HEK293 (cell line): Measurements from ENCODE around the gene FNDC3A.

Experiments
- CTCF ChIA-PET: fragments of 350-600 bp; formaldehyde crosslinking; extraction: SDS; loops from one replicate; lab custom pipeline; 2021; ENCODE audit warnings: antibody characterized with exemption; lab: Yijun Ruan, JAX
- POLR2A ChIA-PET: fragments of 300-600 bp; formaldehyde crosslinking; extraction: SDS; loops from one replicate; lab custom pipeline; 2020; ENCODE audit warnings: antibody characterized with exemption, inconsistent platforms; lab: Yijun Ruan, JAX
- H3K27ac ChIP-seq: fragments of 200-500 bp; sonication (Bioruptor generic); 2 replicates; pipeline ENCODE4 v1.5.1; 2014; ENCODE audit warnings: low read depth, low read length, control low read depth, inconsistent platforms; ENCODE audit errors: extremely low read depth
- H3K36me3 ChIP-seq, 2 experiments: fragments of 200-500 bp in 1 of 2; sonication (Bioruptor generic) in 1 of 2; 1 replicate in 1 of 2; 2 replicates in 1 of 2; pipeline ENCODE4 v1.5.1; 2014 to 2017; ENCODE audit warnings: inconsistent platforms in 2 of 2, low read length in 2 of 2; ENCODE audit not compliant: control insufficient read depth in 2 of 2, insufficient read depth in 1 of 2
- H3K4me1 ChIP-seq: fragments of 200-500 bp; sonication (Bioruptor generic); 2 replicates; pipeline ENCODE4 v1.5.1; 2014; ENCODE audit warnings: mild to moderate bottlenecking, low read length, inconsistent platforms; ENCODE audit not compliant: control insufficient read depth, insufficient read depth
- H3K4me3 ChIP-seq: 2 replicates; pipeline ENCODE4 v1.5.1; 2011; ENCODE audit warnings: low read depth, mild to moderate bottlenecking, control low read depth, low read length, moderate library complexity
- H3K9me3 ChIP-seq: fragments of 200-500 bp; sonication (Bioruptor generic); 2 replicates; pipeline ENCODE4 v1.5.1; 2014; ENCODE audit warnings: low read depth, low read length, inconsistent platforms; ENCODE audit not compliant: control insufficient read depth, insufficient read depth
- BCL11A ChIP-seq: fragments of 450-650 bp; formaldehyde crosslinking; IDR thresholded peaks from 2 replicates; pipeline ENCODE4 v1.5.1; 2016; ENCODE audit warnings: low read depth, missing biosample characterization, missing genetic modification characterization
- EGR2 ChIP-seq: fragments of 450-650 bp; formaldehyde crosslinking; IDR thresholded peaks from 2 replicates; pipeline ENCODE4 v1.5.1; 2016; ENCODE audit warnings: low read depth, missing biosample characterization, missing genetic modification characterization
- GLI4 ChIP-seq: fragments of 450-650 bp; formaldehyde crosslinking; IDR thresholded peaks from 2 replicates; pipeline ENCODE4 v1.5.1; 2016; ENCODE audit warnings: missing biosample characterization, missing genetic modification characterization
- MEIS1 ChIP-seq: sonication (generic); formaldehyde crosslinking; IDR thresholded peaks from 2 replicates; pipeline ENCODE4 v1.8.1; 2022; ENCODE audit warnings: missing genetic modification reagents, mild to moderate bottlenecking, borderline replicate concordance
- OSR2 ChIP-seq: fragments of 450-650 bp; formaldehyde crosslinking; IDR thresholded peaks from 2 replicates; pipeline ENCODE4 v1.5.1; 2016; ENCODE audit warnings: missing biosample characterization, missing genetic modification characterization
- SP2 ChIP-seq: fragments of 450-650 bp; formaldehyde crosslinking; IDR thresholded peaks from 2 replicates; pipeline ENCODE4 v1.5.1; 2016; ENCODE audit warnings: missing biosample characterization, missing genetic modification characterization
- ZBTB8A ChIP-seq: fragments of 450-650 bp; formaldehyde crosslinking; IDR thresholded peaks from 2 replicates; pipeline ENCODE4 v1.5.1; 2016; ENCODE audit warnings: missing biosample characterization, missing genetic modification characterization
- ZFP3 ChIP-seq: fragments of 450-650 bp; formaldehyde crosslinking; IDR thresholded peaks from 2 replicates; pipeline ENCODE4 v1.5.1; 2016; ENCODE audit warnings: low read depth, missing biosample characterization, missing genetic modification characterization
- ZFP69B ChIP-seq: fragments of 450-650 bp; formaldehyde crosslinking; IDR thresholded peaks from 2 replicates; pipeline ENCODE4 v1.5.1; 2016; ENCODE audit warnings: missing biosample characterization, missing genetic modification characterization
- ZNF132 ChIP-seq: fragments of 450-650 bp; formaldehyde crosslinking; IDR thresholded peaks from 2 replicates; pipeline ENCODE4 v1.5.1; 2017; ENCODE audit warnings: missing biosample characterization, missing genetic modification characterization, borderline replicate concordance
- ZNF175 ChIP-seq: fragments of 450-650 bp; formaldehyde crosslinking; IDR thresholded peaks from 2 replicates; pipeline ENCODE4 v1.5.1; 2016; ENCODE audit warnings: missing biosample characterization, missing genetic modification characterization
- ZNF184 ChIP-seq: fragments of 450-650 bp; IDR thresholded peaks from 2 replicates; pipeline ENCODE4 v1.5.1; 2018; ENCODE audit warnings: missing biosample characterization, mild to moderate bottlenecking, missing genetic modification characterization
- ZNF19 ChIP-seq: fragments of 450-650 bp; formaldehyde crosslinking; IDR thresholded peaks from 2 replicates; pipeline ENCODE4; 2016; ENCODE audit warnings: missing biosample characterization, missing genetic modification characterization, low read depth
- ZNF274 ChIP-seq, 2 experiments: fragments of 200-500 bp in 1 of 2; fragments of 450-650 bp in 1 of 2; sonication (Bioruptor generic) in 1 of 2; formaldehyde crosslinking in 1 of 2; IDR thresholded peaks; 2 replicates each; pipeline versions ENCODE4 v1.5.1 to v1.6.1; 2014 to 2016; ENCODE audit warnings: borderline replicate concordance in 1 of 2, inconsistent platforms in 1 of 2, low read length in 1 of 2, missing biosample characterization in 1 of 2, missing genetic modification characterization in 1 of 2
- ZNF433 ChIP-seq: fragments of 450-650 bp; formaldehyde crosslinking; IDR thresholded peaks from 2 replicates; pipeline ENCODE4 v1.5.1; 2016; ENCODE audit warnings: missing biosample characterization, missing genetic modification characterization, low read depth
- ZNF529 ChIP-seq: fragments of 450-650 bp; formaldehyde crosslinking; IDR thresholded peaks from 2 replicates; pipeline ENCODE4 v1.5.1; 2017; ENCODE audit warnings: missing genetic modification characterization, missing biosample characterization; ENCODE audit not compliant: insufficient replicate concordance
- ZNF544 ChIP-seq: fragments of 450-650 bp; formaldehyde crosslinking; IDR thresholded peaks from 2 replicates; pipeline ENCODE4 v1.5.0; 2017; ENCODE audit warnings: missing biosample characterization, missing genetic modification characterization
- ZNF558 ChIP-seq: fragments of 450-650 bp; formaldehyde crosslinking; IDR thresholded peaks from 2 replicates; pipeline ENCODE4 v1.5.1; 2016; ENCODE audit warnings: missing biosample characterization, missing genetic modification characterization
- ZNF585B ChIP-seq: fragments of 450-650 bp; formaldehyde crosslinking; IDR thresholded peaks from 2 replicates; pipeline ENCODE4 v1.5.1; 2016; ENCODE audit warnings: missing biosample characterization, missing genetic modification characterization
- ZNF596 ChIP-seq: fragments of 450-650 bp; IDR thresholded peaks from 2 replicates; pipeline ENCODE4 v1.5.0; 2018; ENCODE audit warnings: missing biosample characterization, mild to moderate bottlenecking, missing genetic modification characterization, moderate library complexity
- ZNF791 ChIP-seq: fragments of 450-650 bp; formaldehyde crosslinking; IDR thresholded peaks from 2 replicates; pipeline ENCODE4 v1.5.1; 2016; ENCODE audit warnings: missing biosample characterization, missing genetic modification characterization
- ZNF792 ChIP-seq: fragments of 450-650 bp; formaldehyde crosslinking; IDR thresholded peaks from 2 replicates; pipeline ENCODE4 v1.5.1; 2016; ENCODE audit warnings: missing biosample characterization, missing genetic modification characterization
- TF ChIP-seq, protein P1 (sequence below): fragments of 450-650 bp; formaldehyde crosslinking; IDR thresholded peaks from 2 replicates; pipeline ENCODE4 v1.5.1; 2016; ENCODE audit warnings: missing biosample characterization, missing genetic modification characterization
- TF ChIP-seq, protein P2 (sequence below): fragments of 450-650 bp; formaldehyde crosslinking; IDR thresholded peaks from 2 replicates; pipeline ENCODE4; 2016; ENCODE audit warnings: missing biosample characterization, missing genetic modification characterization
- TF ChIP-seq, protein P3 (sequence below): fragments of 450-650 bp; formaldehyde crosslinking; IDR thresholded peaks from 2 replicates; pipeline ENCODE4 v1.5.1; 2016; ENCODE audit warnings: missing biosample characterization, missing genetic modification characterization
- TF ChIP-seq, protein P4 (sequence below): fragments of 450-650 bp; formaldehyde crosslinking; IDR thresholded peaks from 2 replicates; pipeline ENCODE4 v1.5.1; 2016; ENCODE audit warnings: missing biosample characterization, missing genetic modification characterization
- TF ChIP-seq, protein P5 (sequence below): fragments of 450-650 bp; formaldehyde crosslinking; IDR thresholded peaks from 2 replicates; pipeline ENCODE4 v1.5.1; 2016; ENCODE audit warnings: missing biosample characterization, missing genetic modification characterization

The FNDC3A gene

DNA sequence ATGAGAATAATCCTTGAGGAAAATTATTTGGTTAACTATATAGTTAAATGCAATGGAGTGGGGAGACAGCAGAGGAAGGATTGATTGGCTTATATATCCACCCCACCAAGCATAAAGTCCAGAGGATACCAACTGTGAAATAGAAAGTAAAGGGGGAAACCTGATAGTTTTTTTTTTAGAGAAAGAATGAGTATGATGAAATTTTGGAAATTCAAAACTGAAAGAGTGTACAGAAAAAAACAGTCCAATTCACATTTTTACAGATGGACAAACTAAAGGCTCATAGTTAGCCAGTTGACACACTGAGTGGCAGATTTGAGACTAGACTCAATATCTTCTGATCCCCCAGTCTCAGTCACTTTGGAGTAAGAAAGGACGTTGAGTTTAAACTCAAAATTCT lies 51.1 kb downstream of the FNDC3A start (continued):
- TF ChIP-seq ZNF544 (tag by site-specific recombination): no peak
- no peak for TF ChIP-seq ZNF132 (tag by site-specific recombination)
- TF ChIP-seq, protein P1, sequence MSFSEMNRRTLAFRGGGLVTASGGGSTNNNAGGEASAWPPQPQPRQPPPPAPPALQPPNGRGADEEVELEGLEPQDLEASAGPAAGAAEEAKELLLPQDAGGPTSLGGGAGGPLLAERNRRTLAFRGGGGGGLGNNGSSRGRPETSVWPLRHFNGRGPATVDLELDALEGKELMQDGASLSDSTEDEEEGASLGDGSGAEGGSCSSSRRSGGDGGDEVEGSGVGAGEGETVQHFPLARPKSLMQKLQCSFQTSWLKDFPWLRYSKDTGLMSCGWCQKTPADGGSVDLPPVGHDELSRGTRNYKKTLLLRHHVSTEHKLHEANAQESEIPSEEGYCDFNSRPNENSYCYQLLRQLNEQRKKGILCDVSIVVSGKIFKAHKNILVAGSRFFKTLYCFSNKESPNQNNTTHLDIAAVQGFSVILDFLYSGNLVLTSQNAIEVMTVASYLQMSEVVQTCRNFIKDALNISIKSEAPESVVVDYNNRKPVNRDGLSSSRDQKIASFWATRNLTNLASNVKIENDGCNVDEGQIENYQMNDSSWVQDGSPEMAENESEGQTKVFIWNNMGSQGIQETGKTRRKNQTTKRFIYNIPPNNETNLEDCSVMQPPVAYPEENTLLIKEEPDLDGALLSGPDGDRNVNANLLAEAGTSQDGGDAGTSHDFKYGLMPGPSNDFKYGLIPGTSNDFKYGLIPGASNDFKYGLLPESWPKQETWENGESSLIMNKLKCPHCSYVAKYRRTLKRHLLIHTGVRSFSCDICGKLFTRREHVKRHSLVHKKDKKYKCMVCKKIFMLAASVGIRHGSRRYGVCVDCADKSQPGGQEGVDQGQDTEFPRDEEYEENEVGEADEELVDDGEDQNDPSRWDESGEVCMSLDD: no peak
- TF ChIP-seq ZNF529 (tag by site-specific recombination): no peak

DNA sequence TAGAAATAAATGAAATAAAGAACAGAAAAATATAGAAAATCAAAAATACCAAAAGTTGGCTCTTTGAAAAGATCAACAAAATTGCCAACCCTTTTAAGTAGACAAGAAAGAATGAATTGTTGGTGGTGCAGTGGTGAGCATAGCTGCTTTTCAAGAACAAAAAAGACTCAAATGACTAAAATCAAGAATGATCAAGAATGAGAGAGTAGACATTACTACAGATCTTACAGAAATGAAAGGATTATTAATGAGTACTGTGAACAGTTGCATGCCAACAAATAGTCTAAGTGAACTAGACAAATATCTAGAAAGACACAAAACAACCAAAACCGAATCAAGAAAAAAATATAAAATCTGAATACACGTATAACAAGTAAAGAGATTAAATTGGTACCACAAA lies 53.9 kb downstream of the FNDC3A start:
- no peaks in the 10 kb centered on the region for H3K36me3 ChIP-seq
- ChIA-PET CTCF (no interaction called here), POLR2A (no interaction called here)
- no peaks in the 10 kb centered on the region for H3K9me3 ChIP-seq
- TF ChIP-seq ZFP69B (tag by site-specific recombination) (no peak), ZFP3 (no peak), OSR2 (tag by site-specific recombination) (no peak), ZNF274 (IDR thresholded peaks at IDR 0.05; ENCODE audit: low read length) (no peak), ZNF274 (tag by site-specific recombination; IDR thresholded peaks at IDR 0.05; ENCODE audit: borderline replicate concordance) (no peak), ZNF596 (tag by site-specific recombination) (no peak), ZBTB8A (tag by site-specific recombination) (no peak), BCL11A (no peak), ZNF184 (tag by site-specific recombination) (no peak), GLI4 (tag by site-specific recombination) (no peak), ZNF19 (tag by site-specific recombination) (no peak), ZNF791 (tag by site-specific recombination) (no peak), ZNF585B (tag by site-specific recombination) (no peak)
- no peak overlapping the region for H3K4me3 ChIP-seq
- H3K27ac ChIP-seq: no peak overlapping the region
- no peaks in the 10 kb centered on the region for H3K4me1 ChIP-seq

DNA sequence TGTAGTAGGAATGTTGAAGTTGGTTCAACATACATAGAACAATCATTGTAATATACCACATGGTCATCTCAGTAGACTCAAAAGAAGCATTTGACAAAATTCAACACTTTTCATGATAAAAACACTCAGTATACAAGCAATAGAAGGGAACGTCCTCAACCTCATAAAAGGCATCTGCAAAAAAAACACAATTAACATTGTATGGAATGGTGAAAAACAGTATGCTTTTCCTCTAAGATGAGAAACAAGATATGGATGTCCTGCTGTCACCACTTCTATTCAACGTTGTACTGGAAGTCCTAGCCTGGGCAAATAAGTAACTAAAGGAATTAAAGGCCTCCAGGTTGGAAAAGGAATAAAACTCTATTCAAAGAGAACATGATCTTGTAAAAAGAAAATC lies 54.5 kb downstream of the FNDC3A start:
- no peaks in the 10 kb centered on the region for H3K36me3 ChIP-seq
- ChIA-PET CTCF (no interaction called here), POLR2A (no interaction called here)
- no peaks in the 10 kb centered on the region for H3K4me1 ChIP-seq
- H3K4me3 ChIP-seq: no peak overlapping the region
- no peaks in the 10 kb centered on the region for H3K9me3 ChIP-seq
- no peak overlapping the region for H3K27ac ChIP-seq
- no peak for TF ChIP-seq SP2
- TF ChIP-seq, protein P2, sequence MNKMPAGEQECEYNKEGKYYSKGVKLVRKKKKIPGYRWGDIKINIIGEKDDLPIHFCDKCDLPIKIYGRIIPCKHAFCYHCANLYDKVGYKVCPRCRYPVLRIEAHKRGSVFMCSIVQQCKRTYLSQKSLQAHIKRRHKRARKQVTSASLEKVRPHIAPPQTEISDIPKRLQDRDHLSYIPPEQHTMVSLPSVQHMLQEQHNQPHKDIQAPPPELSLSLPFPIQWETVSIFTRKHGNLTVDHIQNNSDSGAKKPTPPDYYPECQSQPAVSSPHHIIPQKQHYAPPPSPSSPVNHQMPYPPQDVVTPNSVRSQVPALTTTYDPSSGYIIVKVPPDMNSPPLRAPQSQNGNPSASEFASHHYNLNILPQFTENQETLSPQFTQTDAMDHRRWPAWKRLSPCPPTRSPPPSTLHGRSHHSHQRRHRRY (tag by site-specific recombination): no peak
- no peak for TF ChIP-seq ZNF792 (tag by site-specific recombination)
- no peak for TF ChIP-seq ZBTB8A (tag by site-specific recombination)
- TF ChIP-seq, protein P3, sequence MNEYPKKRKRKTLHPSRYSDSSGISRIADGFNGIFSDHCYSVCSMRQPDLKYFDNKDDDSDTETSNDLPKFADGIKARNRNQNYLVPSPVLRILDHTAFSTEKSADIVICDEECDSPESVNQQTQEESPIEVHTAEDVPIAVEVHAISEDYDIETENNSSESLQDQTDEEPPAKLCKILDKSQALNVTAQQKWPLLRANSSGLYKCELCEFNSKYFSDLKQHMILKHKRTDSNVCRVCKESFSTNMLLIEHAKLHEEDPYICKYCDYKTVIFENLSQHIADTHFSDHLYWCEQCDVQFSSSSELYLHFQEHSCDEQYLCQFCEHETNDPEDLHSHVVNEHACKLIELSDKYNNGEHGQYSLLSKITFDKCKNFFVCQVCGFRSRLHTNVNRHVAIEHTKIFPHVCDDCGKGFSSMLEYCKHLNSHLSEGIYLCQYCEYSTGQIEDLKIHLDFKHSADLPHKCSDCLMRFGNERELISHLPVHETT (tag by site-specific recombination): no peak
- no peak for TF ChIP-seq ZNF433
- no peak for TF ChIP-seq ZNF175 (tag by site-specific recombination)
- no peak for TF ChIP-seq MEIS1
- no peak for TF ChIP-seq ZNF558 (tag by site-specific recombination)
- TF ChIP-seq, protein P4, sequence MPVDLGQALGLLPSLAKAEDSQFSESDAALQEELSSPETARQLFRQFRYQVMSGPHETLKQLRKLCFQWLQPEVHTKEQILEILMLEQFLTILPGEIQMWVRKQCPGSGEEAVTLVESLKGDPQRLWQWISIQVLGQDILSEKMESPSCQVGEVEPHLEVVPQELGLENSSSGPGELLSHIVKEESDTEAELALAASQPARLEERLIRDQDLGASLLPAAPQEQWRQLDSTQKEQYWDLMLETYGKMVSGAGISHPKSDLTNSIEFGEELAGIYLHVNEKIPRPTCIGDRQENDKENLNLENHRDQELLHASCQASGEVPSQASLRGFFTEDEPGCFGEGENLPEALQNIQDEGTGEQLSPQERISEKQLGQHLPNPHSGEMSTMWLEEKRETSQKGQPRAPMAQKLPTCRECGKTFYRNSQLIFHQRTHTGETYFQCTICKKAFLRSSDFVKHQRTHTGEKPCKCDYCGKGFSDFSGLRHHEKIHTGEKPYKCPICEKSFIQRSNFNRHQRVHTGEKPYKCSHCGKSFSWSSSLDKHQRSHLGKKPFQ (tag by site-specific recombination): no peak
- no peak for TF ChIP-seq EGR2 (tag by site-specific recombination)
- TF ChIP-seq, protein P5, sequence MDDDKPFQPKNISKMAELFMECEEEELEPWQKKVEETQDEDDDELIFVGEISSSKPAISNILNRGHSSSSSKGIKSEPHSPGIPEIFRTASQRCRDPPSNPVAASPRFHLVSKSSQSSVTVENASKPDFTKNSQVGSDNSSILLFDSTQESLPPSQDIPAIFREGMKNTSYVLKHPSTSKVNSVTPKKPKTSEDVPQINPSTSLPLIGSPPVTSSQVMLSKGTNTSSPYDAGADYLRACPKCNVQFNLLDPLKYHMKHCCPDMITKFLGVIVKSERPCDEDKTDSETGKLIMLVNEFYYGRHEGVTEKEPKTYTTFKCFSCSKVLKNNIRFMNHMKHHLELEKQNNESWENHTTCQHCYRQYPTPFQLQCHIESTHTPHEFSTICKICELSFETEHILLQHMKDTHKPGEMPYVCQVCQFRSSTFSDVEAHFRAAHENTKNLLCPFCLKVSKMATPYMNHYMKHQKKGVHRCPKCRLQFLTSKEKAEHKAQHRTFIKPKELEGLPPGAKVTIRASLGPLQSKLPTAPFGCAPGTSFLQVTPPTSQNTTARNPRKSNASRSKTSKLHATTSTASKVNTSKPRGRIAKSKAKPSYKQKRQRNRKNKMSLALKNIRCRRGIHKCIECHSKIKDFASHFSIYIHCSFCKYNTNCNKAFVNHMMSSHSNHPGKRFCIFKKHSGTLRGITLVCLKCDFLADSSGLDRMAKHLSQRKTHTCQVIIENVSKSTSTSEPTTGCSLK (tag by site-specific recombination): no peak
